Spleen (tissue), 7 donors: ENCODE measurements around the gene FAM120A.

Source experiments
- POLR2AphosphoS5 ChIP-seq, 3 donors: sonication (generic); formaldehyde crosslinking; IDR thresholded peaks; one replicate each; pipeline ENCODE4 v1.5.1; 2017; ENCODE audit warnings: antibody characterized with exemption in 3 of 3
- TF ChIP-seq, protein P1 (sequence below), 11 experiments: fragments of 200-600 bp in 7 of 11; fragments of 450-650 bp in 4 of 11; sonication (generic) in 4 of 11; IDR thresholded peaks in 8 of 11; conservative IDR thresholded peaks in 3 of 11; 1 replicate in 7 of 11; 2 replicates in 4 of 11; pipeline versions ENCODE4 v1.4.0 to v1.8.0; 2016 to 2021; ENCODE audit warnings: antibody characterized with exemption in 11 of 11, inconsistent platforms in 4 of 11, mild to moderate bottlenecking in 1 of 11
- donor health status: DM: no; HTN: no; CAD: no; lungs with moderate emphysema.
- donor health status: DM: no; HTN: no; CAD: no.
- donor health status: DM: no; HTN: no; CAD: no.

DNA sequence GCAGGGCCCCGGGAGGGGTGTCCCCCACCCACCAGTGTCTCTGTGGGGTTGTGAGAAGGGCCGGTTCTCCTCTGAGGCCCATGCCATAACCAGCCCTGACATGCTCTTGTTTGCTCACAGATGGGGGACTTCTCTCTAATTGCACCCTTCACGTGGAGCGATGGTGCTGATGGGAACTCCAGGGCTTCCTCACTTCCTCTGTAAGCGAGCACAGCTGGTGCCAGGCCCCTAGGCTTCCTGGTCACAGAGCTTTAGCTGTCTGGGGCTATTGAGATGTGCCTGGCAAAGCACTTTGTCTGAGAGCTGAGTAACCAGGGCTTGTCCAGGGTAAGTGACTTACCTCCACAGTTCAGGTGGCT, 161.3 kb downstream of the FAM120A start:
- TF ChIP-seq, protein P1, sequence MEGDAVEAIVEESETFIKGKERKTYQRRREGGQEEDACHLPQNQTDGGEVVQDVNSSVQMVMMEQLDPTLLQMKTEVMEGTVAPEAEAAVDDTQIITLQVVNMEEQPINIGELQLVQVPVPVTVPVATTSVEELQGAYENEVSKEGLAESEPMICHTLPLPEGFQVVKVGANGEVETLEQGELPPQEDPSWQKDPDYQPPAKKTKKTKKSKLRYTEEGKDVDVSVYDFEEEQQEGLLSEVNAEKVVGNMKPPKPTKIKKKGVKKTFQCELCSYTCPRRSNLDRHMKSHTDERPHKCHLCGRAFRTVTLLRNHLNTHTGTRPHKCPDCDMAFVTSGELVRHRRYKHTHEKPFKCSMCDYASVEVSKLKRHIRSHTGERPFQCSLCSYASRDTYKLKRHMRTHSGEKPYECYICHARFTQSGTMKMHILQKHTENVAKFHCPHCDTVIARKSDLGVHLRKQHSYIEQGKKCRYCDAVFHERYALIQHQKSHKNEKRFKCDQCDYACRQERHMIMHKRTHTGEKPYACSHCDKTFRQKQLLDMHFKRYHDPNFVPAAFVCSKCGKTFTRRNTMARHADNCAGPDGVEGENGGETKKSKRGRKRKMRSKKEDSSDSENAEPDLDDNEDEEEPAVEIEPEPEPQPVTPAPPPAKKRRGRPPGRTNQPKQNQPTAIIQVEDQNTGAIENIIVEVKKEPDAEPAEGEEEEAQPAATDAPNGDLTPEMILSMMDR (IDR thresholded peaks at IDR 0.05 in 8 of 11, conservative IDR thresholded peaks at IDR 0.05 in 3 of 11), result no peak
- no peak for TF ChIP-seq POLR2AphosphoS5 (IDR thresholded peaks at IDR 0.05)
